Stimulated activated CD8-positive, alpha-beta memory T cell treated with anti-CD3 and anti-CD28 coated beads, Interleukin-2, amount 100 ng/mL, for 48 hours (primary cell): ENCODE results near the gene LGALS4.
"Not testable (repeated sequence)": the region's sequence is repeated elsewhere in the genome, so short reads cannot be mapped to it uniquely, and the experiment has no call there.

Experiments used
- DNase-seq, 2 donors: peaks; one replicate each; pipeline ENCODE4 v3.0.0-alpha.2; 2020; ENCODE audit warnings: low read depth in 2 of 2

The LGALS4 gene

GRCh38 chr19:38842439-38843174 lies 29.9 kb upstream of the LGALS4 start:
- peak; percentile 31 to 53 for DNase-seq

GRCh38 chr19:38841787-38842438 lies 29.2 kb upstream of the LGALS4 start:
- DNase-seq: no peak

- no peak for DNase-seq
Measured at GRCh38 chr19:38841180-38841766, 28.5 kb upstream of the LGALS4 start.

- no peak for DNase-seq
Measured at GRCh38 chr19:38840583-38840968, 27.8 kb upstream of the LGALS4 start.

- DNase-seq: no peak
Measured at GRCh38 chr19:38839816-38840582, 27.3 kb upstream of the LGALS4 start.

- DNase-seq: no peak
Measured at GRCh38 chr19:38838986-38839761, 26.4 kb upstream of the LGALS4 start.

- peak in 1 of 2 donors; percentile 56 for DNase-seq
Measured at GRCh38 chr19:38838208-38838985, 25.7 kb upstream of the LGALS4 start.

GRCh38 chr19:38837656-38838121 lies 24.9 kb upstream of the LGALS4 start:
- DNase-seq: no peak

- no peak for DNase-seq
Measured at GRCh38 chr19:38836983-38837626, 24.4 kb upstream of the LGALS4 start.

GRCh38 chr19:38836159-38836982 lies 23.6 kb upstream of the LGALS4 start:
- no peak for DNase-seq

GRCh38 chr19:38834590-38834989 lies 21.8 kb upstream of the LGALS4 start:
- no peak for DNase-seq

- no peak for DNase-seq
Measured at GRCh38 chr19:38834104-38834490, 21.4 kb upstream of the LGALS4 start.

- no peak for DNase-seq
Measured at GRCh38 chr19:38833092-38833425, 20.3 kb upstream of the LGALS4 start.

- no peak for DNase-seq
Measured at GRCh38 chr19:38831142-38831605, 18.4 kb upstream of the LGALS4 start.

GRCh38 chr19:38830039-38830733 lies 17.4 kb upstream of the LGALS4 start:
- no peak for DNase-seq

GRCh38 chr19:38829203-38829602 lies 16.5 kb upstream of the LGALS4 start:
- DNase-seq: not testable (repeated sequence)

GRCh38 chr19:38826856-38827551 lies 14.3 kb upstream of the LGALS4 start:
- no peak for DNase-seq

GRCh38 chr19:38825936-38826335 lies 13.2 kb upstream of the LGALS4 start:
- not testable (repeated sequence) for DNase-seq
